Measurements from ENCODE around the gene ST7. TPM values are rescaled to one million over a fixed set of nuclear protein-coding genes. Genes with fewer than 3 reads are reported as not detected.

ST7 gene
- total RNA-seq, 1 experiment from 2014 or later = 12.4 TPM

GRCh38 chr7:117164620-117165019, 211.3 kb downstream of the ST7 start (continued):
- TF ChIP-seq E2F4 (CRISPR knock-in tag; IDR thresholded peaks at IDR 0.05; ENCODE audit: borderline replicate concordance, low read depth) (no peak), TEAD4 (CRISPR knock-in tag; IDR thresholded peaks at IDR 0.05) (no peak), ZNF219 (CRISPR knock-in tag; IDR thresholded peaks at IDR 0.05; ENCODE audit: borderline replicate concordance) (no peak), ARID4B (CRISPR knock-in tag; IDR thresholded peaks at IDR 0.05; ENCODE audit: borderline replicate concordance) (no peak)

GRCh38 chr7:117165656-117166055, 212.4 kb downstream of the ST7 start:
- H3K9me3 Mint-ChIP-seq = no peaks in the 10 kb centered on the region
- no peaks in the 10 kb centered on the region for H3K27me3 Mint-ChIP-seq (ENCODE audit: low read depth)
- DNase-seq (ENCODE audit: low spot score) (no peak), ATAC-seq (no peak)
- ChIA-PET CTCF (no interaction called here), POLR2A (no interaction called here)
- no peak for TF ChIP-seq RELA (CRISPR knock-in tag; IDR thresholded peaks at IDR 0.05; ENCODE audit: borderline replicate concordance)
- no peak for TF ChIP-seq MLX (CRISPR knock-in tag; IDR thresholded peaks at IDR 0.05)
- TF ChIP-seq TEAD1 (CRISPR knock-in tag; IDR thresholded peaks at IDR 0.05) = no peak
- no peak for TF ChIP-seq ATF1 (CRISPR knock-in tag; IDR thresholded peaks at IDR 0.05)
- no peak for TF ChIP-seq ZBTB43 (CRISPR knock-in tag; IDR thresholded peaks at IDR 0.05)
- no peak for TF ChIP-seq PRRX2 (CRISPR knock-in tag; IDR thresholded peaks at IDR 0.05)
- TF ChIP-seq CDX4 (CRISPR knock-in tag; IDR thresholded peaks at IDR 0.05; ENCODE audit: borderline replicate concordance) = no peak
- TF ChIP-seq TEAD4 (CRISPR knock-in tag; IDR thresholded peaks at IDR 0.05) = no peak
- TF ChIP-seq TCF7 (CRISPR knock-in tag; IDR thresholded peaks at IDR 0.05; ENCODE audit: low read depth) = no peak
- no peak for TF ChIP-seq ZNF281 (CRISPR knock-in tag; IDR thresholded peaks at IDR 0.05)
- no peak for TF ChIP-seq E2F1 (CRISPR knock-in tag; IDR thresholded peaks at IDR 0.05)
- TF ChIP-seq RORB (CRISPR knock-in tag; IDR thresholded peaks at IDR 0.05) = no peak
- TF ChIP-seq CREB1 (CRISPR knock-in tag; IDR thresholded peaks at IDR 0.05) = no peak
- no peak for TF ChIP-seq NFE2L1 (CRISPR knock-in tag; IDR thresholded peaks at IDR 0.05)
- no peak for TF ChIP-seq JAZF1 (CRISPR knock-in tag; IDR thresholded peaks at IDR 0.05)
- no peak for TF ChIP-seq FOXK1 (CRISPR knock-in tag; IDR thresholded peaks at IDR 0.05)
- no peak for TF ChIP-seq ZNF121 (CRISPR knock-in tag; IDR thresholded peaks at IDR 0.05)
- H3K36me3 Mint-ChIP-seq = no peaks in the 10 kb centered on the region
- H3K4me1 Mint-ChIP-seq = peaks cover 10% of the 10 kb centered on the region
- H3K27ac Mint-ChIP-seq = no peak overlapping the region
- H3K4me3 Mint-ChIP-seq = no peak overlapping the region

All from WTC11 (cell line).